GM12892 (cell line): ENCODE results near the gene CATSPERE.
"Not testable (repeated sequence)": the region's sequence is repeated elsewhere in the genome, so short reads cannot be mapped to it uniquely, and the experiment has no call there.

Experiments
- POLR2A ChIP-seq: IDR thresholded peaks from 2 replicates; pipeline ENCODE4 v1.6.1; 2011; ENCODE audit warnings: low read depth, low read length, control low read depth
- POLR2AphosphoS5 ChIP-seq: IDR thresholded peaks from 2 replicates; pipeline ENCODE4 v1.6.1; 2011; ENCODE audit warnings: low read depth, low read length, control low read depth
- TAF1 ChIP-seq: IDR thresholded peaks from 2 replicates; pipeline ENCODE4 v1.6.1; 2011; ENCODE audit warnings: low read depth, mild to moderate bottlenecking, control low read depth, low read length, borderline replicate concordance

DNA sequence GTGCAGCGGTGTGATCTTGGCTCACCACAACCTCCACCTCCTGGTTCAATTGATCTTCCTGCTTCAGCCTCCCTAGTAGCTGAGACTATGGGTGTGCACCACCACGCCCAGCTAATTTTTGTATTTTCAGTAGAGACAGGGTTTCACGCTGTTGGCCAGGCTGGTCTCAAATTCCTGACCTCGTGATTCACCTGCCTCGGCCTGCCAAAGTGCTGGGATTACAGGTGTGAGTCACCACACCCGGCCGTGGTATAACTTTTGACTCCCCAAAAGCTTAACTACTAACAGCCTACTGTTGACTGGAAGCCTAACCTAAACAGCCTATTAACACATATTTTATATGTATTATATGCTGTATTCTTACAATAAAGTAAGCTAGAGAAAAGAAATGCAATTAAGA, 117.1 kb downstream of the CATSPERE start:
- not testable (repeated sequence) for TF ChIP-seq POLR2A, TAF1, POLR2AphosphoS5
